ENCODE results near the gene RNF31. TPM values are rescaled to one million over a fixed set of nuclear protein-coding genes. Genes with fewer than 3 reads are reported as not detected.

The RNF31 gene
- total and polyA plus RNA-seq, 2 of the 13 experiments (the other 11 are each of a cell fraction or from before 2014, with no cell fraction given), result 48.2 to 86.8 TPM

GRCh38 chr14:24114532-24115421, 32.5 kb upstream of the RNF31 start, which contains the start of the genes DCAF11 and NRL (continued):
- TF ChIP-seq, protein P1, sequence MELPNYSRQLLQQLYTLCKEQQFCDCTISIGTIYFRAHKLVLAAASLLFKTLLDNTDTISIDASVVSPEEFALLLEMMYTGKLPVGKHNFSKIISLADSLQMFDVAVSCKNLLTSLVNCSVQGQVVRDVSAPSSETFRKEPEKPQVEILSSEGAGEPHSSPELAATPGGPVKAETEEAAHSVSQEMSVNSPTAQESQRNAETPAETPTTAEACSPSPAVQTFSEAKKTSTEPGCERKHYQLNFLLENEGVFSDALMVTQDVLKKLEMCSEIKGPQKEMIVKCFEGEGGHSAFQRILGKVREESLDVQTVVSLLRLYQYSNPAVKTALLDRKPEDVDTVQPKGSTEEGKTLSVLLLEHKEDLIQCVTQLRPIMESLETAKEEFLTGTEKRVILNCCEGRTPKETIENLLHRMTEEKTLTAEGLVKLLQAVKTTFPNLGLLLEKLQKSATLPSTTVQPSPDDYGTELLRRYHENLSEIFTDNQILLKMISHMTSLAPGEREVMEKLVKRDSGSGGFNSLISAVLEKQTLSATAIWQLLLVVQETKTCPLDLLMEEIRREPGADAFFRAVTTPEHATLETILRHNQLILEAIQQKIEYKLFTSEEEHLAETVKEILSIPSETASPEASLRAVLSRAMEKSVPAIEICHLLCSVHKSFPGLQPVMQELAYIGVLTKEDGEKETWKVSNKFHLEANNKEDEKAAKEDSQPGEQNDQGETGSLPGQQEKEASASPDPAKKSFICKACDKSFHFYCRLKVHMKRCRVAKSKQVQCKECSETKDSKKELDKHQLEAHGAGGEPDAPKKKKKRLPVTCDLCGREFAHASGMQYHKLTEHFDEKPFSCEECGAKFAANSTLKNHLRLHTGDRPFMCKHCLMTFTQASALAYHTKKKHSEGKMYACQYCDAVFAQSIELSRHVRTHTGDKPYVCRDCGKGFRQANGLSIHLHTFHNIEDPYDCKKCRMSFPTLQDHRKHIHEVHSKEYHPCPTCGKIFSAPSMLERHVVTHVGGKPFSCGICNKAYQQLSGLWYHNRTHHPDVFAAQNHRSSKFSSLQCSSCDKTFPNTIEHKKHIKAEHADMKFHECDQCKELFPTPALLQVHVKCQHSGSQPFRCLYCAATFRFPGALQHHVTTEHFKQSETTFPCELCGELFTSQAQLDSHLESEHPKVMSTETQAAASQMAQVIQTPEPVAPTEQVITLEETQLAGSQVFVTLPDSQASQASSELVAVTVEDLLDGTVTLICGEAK (IDR thresholded peaks at IDR 0.05), result no peak
- TF ChIP-seq, protein P1 (CRISPR knock-in tag; IDR thresholded peaks at IDR 0.05), result peak; percentile 87
- TF ChIP-seq CREBL2 (CRISPR knock-in tag; IDR thresholded peaks at IDR 0.05; ENCODE audit: borderline replicate concordance), result peak; percentile 99
- TF ChIP-seq ELF1 (CRISPR knock-in tag; IDR thresholded peaks at IDR 0.05), result peak; percentile 96
- TF ChIP-seq ZNF382 (CRISPR knock-in tag; IDR thresholded peaks at IDR 0.05; ENCODE audit: borderline replicate concordance), result no peak
- peak; percentile 76; the same call in 1 of the 2 replicates for TF ChIP-seq ZBTB25 (CRISPR knock-in tag; IDR thresholded peaks at IDR 0.05)
- TF ChIP-seq MIXL1 (CRISPR knock-in tag; IDR thresholded peaks at IDR 0.05), result peak; percentile 89; the same call in 1 of the 2 replicates
- TF ChIP-seq NFYB (CRISPR knock-in tag; IDR thresholded peaks at IDR 0.05), result peak; percentile 93
- TF ChIP-seq SNAI1 (CRISPR knock-in tag; IDR thresholded peaks at IDR 0.05; ENCODE audit: borderline replicate concordance), result peak; percentile 92; the same call in 1 of the 2 replicates
- peak; percentile 88; the same call in 1 of the 2 replicates for TF ChIP-seq ZNF788 (CRISPR knock-in tag; IDR thresholded peaks at IDR 0.05; ENCODE audit: borderline replicate concordance)
- TF ChIP-seq SMYD3 (CRISPR knock-in tag; IDR thresholded peaks at IDR 0.05), result peak; percentile 96; the same call in 1 of the 2 replicates
- no peak; the same call in 1 of the 2 replicates for TF ChIP-seq ATAD3A (CRISPR knock-in tag; IDR thresholded peaks at IDR 0.05)
- TF ChIP-seq ZNF674 (CRISPR knock-in tag; IDR thresholded peaks at IDR 0.05; ENCODE audit: low read depth), result peak; percentile 98; the same call in 1 of the 2 replicates
- TF ChIP-seq ZNF136 (CRISPR knock-in tag; IDR thresholded peaks at IDR 0.05; ENCODE audit: low read depth), result peak; percentile 98
- TF ChIP-seq ZNF75D (CRISPR knock-in tag; IDR thresholded peaks at IDR 0.05; ENCODE audit: borderline replicate concordance), result no peak
- no peak for TF ChIP-seq PLRG1 (conservative IDR thresholded peaks at IDR 0.05)
- peak; percentile 41; the same call in 1 of the 2 replicates for TF ChIP-seq ZNF556 (CRISPR knock-in tag; IDR thresholded peaks at IDR 0.05; ENCODE audit: borderline replicate concordance)
- TF ChIP-seq FOXM1 (CRISPR knock-in tag; IDR thresholded peaks at IDR 0.05), result peak; percentile 75; the same call in 1 of the 2 replicates
- no peak for TF ChIP-seq ZFP82 (CRISPR knock-in tag; IDR thresholded peaks at IDR 0.05; ENCODE audit: borderline replicate concordance)
- TF ChIP-seq KLF6 (CRISPR knock-in tag; IDR thresholded peaks at IDR 0.05), result peak; percentile 99

Measured in HepG2 (cell line).